Cardiac muscle cell (in vitro differentiated cells and primary cell): ENCODE data around the gene MYOCD. TPM values are rescaled to one million over a fixed set of nuclear protein-coding genes. Genes with fewer than 3 reads are reported as not detected.

ENCODE experiments used
- DNase-seq, 2 donors: peaks; one replicate each; pipeline versions ENCODE4 v3.0.0 to v3.0.0-alpha.2; 2010 to 2017; ENCODE audit warnings: low read depth in 1 of 2, low spot score in 1 of 2
- H3K27ac ChIP-seq: fragments of 200-600 bp; sonication (generic); 2 replicates; pipeline ENCODE4 v1.5.1; 2016
- H3K27me3 ChIP-seq: fragments of 200-600 bp; sonication (generic); 2 replicates; pipeline ENCODE4 v1.6.0; 2016; ENCODE audit warnings: control low read depth
- H3K36me3 ChIP-seq: fragments of 200-600 bp; sonication (generic); 2 replicates; pipeline ENCODE4 v1.5.1; 2016; ENCODE audit warnings: control low read depth
- H3K4me1 ChIP-seq: fragments of 200-600 bp; sonication (generic); 2 replicates; pipeline ENCODE4 v1.8.1; 2017; ENCODE audit warnings: low read depth, mild to moderate bottlenecking, mixed run types
- H3K4me3 ChIP-seq: fragments of 200-600 bp; sonication (generic); 2 replicates; pipeline ENCODE4 v1.5.1; 2016; ENCODE audit warnings: mild to moderate bottlenecking
- H3K9me3 ChIP-seq: fragments of 200-600 bp; sonication (generic); 2 replicates; pipeline ENCODE4 v1.5.1; 2017; ENCODE audit warnings: low read depth, mild to moderate bottlenecking, control low read depth
- polyA plus RNA-seq: library from polyadenylated mRNA; unstranded; fragments of >200 nt; fragmentation: Nextera tagmentation; extraction: Ambion mirVana; gene quantifications from 2 replicates; pipeline ENCODE4 v1.2.1, GENCODE V29; 2016
- total RNA-seq: library from RNA; depleted of rRNA; stranded (reverse); fragments of >200 nt; gene quantifications from 2 replicates; pipeline ENCODE4 v1.2.3, GENCODE V29; 2016
- TF ChIP-seq, protein P1 (sequence below): IDR thresholded peaks from 2 replicates; pipeline ENCODE4 v1.5.1; 2012; ENCODE audit warnings: low read depth, mild to moderate bottlenecking, low read length

Gene MYOCD
- total and polyA plus RNA-seq, 2 experiments from 2014 or later = 70.8 to 160 TPM

GRCh38 chr17:12709063-12709462, 43.4 kb downstream of the MYOCD start:
- TF ChIP-seq, protein P1, sequence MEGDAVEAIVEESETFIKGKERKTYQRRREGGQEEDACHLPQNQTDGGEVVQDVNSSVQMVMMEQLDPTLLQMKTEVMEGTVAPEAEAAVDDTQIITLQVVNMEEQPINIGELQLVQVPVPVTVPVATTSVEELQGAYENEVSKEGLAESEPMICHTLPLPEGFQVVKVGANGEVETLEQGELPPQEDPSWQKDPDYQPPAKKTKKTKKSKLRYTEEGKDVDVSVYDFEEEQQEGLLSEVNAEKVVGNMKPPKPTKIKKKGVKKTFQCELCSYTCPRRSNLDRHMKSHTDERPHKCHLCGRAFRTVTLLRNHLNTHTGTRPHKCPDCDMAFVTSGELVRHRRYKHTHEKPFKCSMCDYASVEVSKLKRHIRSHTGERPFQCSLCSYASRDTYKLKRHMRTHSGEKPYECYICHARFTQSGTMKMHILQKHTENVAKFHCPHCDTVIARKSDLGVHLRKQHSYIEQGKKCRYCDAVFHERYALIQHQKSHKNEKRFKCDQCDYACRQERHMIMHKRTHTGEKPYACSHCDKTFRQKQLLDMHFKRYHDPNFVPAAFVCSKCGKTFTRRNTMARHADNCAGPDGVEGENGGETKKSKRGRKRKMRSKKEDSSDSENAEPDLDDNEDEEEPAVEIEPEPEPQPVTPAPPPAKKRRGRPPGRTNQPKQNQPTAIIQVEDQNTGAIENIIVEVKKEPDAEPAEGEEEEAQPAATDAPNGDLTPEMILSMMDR = no peak
- peak overlapping the region; percentile 31 for H3K27ac ChIP-seq
- no peaks in the 10 kb centered on the region for H3K27me3 ChIP-seq
- H3K4me1 ChIP-seq = peaks cover 27% of the 10 kb centered on the region
- H3K9me3 ChIP-seq = no peaks in the 10 kb centered on the region
- no peak overlapping the region for H3K4me3 ChIP-seq
- peaks cover 37% of the 10 kb centered on the region for H3K36me3 ChIP-seq
- DNase-seq = no peak

- peaks cover 41% of the 10 kb centered on the region for H3K36me3 ChIP-seq
- H3K4me3 ChIP-seq = no peak overlapping the region
- peak overlapping the region; percentile 83 for H3K27ac ChIP-seq
- TF ChIP-seq, protein P1 = no peak
- H3K4me1 ChIP-seq = peaks cover 47% of the 10 kb centered on the region
- DNase-seq = no peak
- no peaks in the 10 kb centered on the region for H3K9me3 ChIP-seq
- no peaks in the 10 kb centered on the region for H3K27me3 ChIP-seq
Measured at GRCh38 chr17:12712415-12712814, 46.7 kb downstream of the MYOCD start.

DNA sequence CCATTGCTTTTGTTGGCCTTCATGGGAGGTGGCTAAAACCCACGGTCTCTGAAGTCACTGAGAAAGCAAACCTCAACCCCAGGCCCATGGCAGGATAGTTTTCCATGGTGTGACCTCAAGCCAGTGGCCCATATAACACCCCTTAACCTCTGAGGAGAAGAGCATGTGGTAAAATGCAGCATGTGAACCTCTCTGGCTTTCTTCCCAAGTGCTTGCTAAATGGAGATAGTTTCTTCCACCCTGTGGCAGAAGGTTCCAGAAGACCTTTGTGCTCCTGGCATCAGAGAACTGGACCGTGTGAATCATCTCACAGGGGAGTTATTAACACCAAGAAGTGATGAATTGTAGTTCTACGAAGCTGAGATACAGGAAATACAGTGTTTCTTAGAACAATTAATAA, 47.3 kb downstream of the MYOCD start:
- DNase-seq = peak in 1 of 2 donors; percentile 10
- peaks cover 44% of the 10 kb centered on the region for H3K36me3 ChIP-seq
- no peaks in the 10 kb centered on the region for H3K9me3 ChIP-seq
- TF ChIP-seq, protein P1 = no peak
- no peak overlapping the region for H3K4me3 ChIP-seq
- peak overlapping the region; percentile 83 for H3K27ac ChIP-seq
- H3K27me3 ChIP-seq = no peaks in the 10 kb centered on the region
- H3K4me1 ChIP-seq = peaks cover 47% of the 10 kb centered on the region

- DNase-seq = no peak
- TF ChIP-seq, protein P1 = no peak
- Histone ChIP-seq H3K4me3 (no peak overlapping the region), H3K27ac (peak overlapping the region; percentile 53), H3K9me3 (no peaks in the 10 kb centered on the region), H3K4me1 (peaks cover 45% of the 10 kb centered on the region), H3K27me3 (no peaks in the 10 kb centered on the region), H3K36me3 (peaks cover 60% of the 10 kb centered on the region)
Measured at GRCh38 chr17:12719948-12720347, 54.3 kb downstream of the MYOCD start.

DNA sequence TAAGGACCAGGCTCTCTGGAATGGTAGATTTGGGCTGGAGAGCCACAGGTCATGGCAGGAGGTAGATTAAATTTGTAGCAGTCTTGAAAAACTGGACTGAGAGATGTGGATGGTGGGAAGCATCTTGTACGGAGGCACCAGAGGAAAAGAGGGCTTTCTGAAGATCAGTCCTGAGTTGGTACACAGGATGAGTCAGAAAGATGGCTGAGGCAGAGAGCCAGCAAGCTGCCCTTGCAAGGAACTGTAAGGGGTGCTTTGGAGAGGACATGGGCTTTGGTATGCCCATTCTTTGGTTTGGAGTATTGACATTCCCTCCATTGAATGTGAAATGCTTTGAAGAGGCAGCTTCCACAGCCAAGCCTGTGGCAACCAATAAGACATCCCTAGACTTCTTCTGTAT, 55.9 kb downstream of the MYOCD start:
- peak overlapping the region; percentile 88 for H3K27ac ChIP-seq
- H3K36me3 ChIP-seq = peaks cover 54% of the 10 kb centered on the region
- TF ChIP-seq, protein P1 = no peak
- H3K27me3 ChIP-seq = no peaks in the 10 kb centered on the region
- no peak for DNase-seq
- H3K9me3 ChIP-seq = no peaks in the 10 kb centered on the region
- no peak overlapping the region for H3K4me3 ChIP-seq
- peaks cover 29% of the 10 kb centered on the region for H3K4me1 ChIP-seq

- TF ChIP-seq, protein P1 = no peak
- H3K9me3 ChIP-seq = no peaks in the 10 kb centered on the region
- DNase-seq = no peak
- H3K27me3 ChIP-seq = no peaks in the 10 kb centered on the region
- peaks cover 23% of the 10 kb centered on the region for H3K4me1 ChIP-seq
- peaks cover 51% of the 10 kb centered on the region for H3K36me3 ChIP-seq
- peak overlapping the region; percentile 88 for H3K27ac ChIP-seq
- no peak overlapping the region for H3K4me3 ChIP-seq
Measured at GRCh38 chr17:12722282-12722681, 56.6 kb downstream of the MYOCD start.
